HuH-7.5 (cell line): Measurements from ENCODE around the gene ENPEP.
"Not testable (repeated sequence)": the region's sequence is repeated elsewhere in the genome, so short reads cannot be mapped to it uniquely, and the experiment has no call there.

Source experiments
- DNase-seq: peaks from one replicate; pipeline ENCODE4 v3.0.0; 2011; ENCODE audit warnings: low spot score

The ENPEP gene

GRCh38 chr4:110485452-110485851, 9.5 kb downstream of the ENPEP start:
- DNase-seq: no peak

DNA sequence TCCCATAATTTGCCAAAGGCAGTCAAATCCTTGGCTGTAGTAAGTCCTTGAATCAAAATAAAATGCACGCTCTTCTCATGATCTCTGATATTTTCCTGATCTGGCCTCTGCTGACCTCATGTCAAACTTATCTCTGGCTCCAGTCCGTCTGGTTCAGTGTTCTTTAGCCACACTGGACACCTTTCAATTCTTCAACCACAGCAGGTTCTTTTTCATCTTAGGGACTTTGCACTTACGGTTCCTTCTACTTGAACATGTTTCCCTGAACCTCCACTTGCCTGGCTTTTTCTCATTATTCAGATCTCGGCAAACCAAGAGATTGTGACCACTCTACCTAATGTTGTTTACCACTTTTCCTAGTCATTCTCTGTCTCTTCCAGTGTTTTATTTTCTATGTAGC, 10.3 kb downstream of the ENPEP start:
- DNase-seq: no peak

- DNase-seq: not testable (repeated sequence)
Measured at GRCh38 chr4:110486850-110487249, 10.9 kb downstream of the ENPEP start.

- DNase-seq: peak; percentile 7
Measured at GRCh38 chr4:110487873-110488272, 11.9 kb downstream of the ENPEP start.

DNA sequence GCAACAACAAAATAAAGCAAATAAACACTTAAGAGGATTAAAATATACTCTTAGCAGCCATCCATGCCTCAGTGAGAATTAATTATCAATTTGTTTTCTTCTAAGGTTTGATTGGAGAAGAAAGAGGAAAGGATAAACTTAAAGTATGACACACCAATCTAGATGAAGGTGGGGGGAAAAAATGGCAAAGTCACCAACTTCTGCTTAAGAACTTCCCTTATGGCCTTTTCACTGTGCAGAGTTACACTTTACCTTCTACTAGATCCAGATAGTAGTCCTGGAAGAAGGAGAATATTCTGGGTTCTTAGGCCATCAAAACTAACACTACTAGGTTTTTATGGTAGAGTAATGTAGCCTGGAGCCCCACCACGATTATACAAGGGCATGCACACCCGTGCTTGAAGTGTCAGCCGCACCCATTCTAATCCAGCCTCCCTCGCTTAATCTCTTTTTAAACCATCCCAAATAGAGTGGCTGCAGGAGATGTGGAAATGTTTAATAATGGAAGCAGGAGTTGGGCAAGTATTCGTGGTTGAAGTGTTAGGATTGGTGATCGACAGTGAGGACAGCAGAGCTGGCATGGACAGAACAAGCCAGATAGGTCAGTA, 14.1 kb downstream of the ENPEP start:
- no peak for DNase-seq

DNA sequence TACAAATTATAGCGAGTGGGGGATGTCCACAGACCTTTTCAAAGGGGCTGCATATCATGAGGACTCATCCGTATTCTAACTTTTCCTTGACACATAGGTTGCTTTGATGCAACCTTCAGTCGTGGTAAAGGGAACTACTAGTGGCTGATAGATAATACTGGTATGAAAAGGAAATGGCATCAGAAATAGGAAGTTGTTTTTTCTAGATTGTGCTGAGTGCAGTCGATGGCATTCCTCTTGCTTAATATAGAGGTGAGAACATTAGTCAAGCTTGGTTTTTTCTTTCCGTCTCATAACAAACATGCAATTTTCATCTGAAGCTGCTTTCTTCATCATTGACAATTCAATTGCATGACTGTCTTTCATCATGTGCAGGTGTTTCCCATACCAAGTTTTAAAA, 16.6 kb downstream of the ENPEP start:
- no peak for DNase-seq

DNA sequence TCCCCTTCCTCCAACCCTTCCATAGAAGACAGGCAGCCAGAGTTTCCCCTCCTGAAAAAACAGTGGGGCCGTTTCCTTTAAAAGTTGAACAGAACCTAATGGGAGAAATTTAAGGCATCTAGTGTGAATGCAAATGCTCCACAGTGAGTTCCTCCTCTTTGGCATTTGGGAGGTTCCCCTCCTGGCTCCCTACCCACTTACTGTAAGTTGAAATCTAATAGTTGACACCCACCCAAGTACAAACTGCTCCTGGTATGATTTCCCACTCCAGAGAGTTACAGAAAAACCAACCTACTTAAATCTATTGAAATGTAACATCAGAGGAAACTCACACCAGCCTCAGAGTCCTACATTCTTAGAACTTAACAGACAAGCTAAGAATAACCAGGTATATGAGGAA, 17.6 kb downstream of the ENPEP start:
- no peak for DNase-seq

DNA sequence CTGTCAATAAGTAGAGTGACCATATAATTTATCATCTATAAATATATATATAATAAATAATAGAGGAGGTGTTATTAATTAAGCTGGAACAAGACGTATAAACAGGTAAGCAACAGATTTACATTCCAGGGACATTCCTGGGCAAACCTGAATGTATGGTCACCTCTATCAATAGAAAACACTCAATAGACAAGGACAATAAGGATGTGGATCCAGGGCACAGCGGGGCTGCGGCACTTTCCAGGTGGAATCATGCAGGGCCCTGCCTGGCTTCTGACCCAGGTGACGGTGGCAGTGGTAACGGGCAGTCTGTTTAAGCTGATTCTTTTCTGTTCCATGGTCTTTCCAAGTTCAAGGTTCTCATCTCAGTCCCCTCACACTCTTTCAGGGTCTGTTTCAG, 22.5 kb downstream of the ENPEP start:
- DNase-seq: no peak

- no peak for DNase-seq
Measured at GRCh38 chr4:110499126-110499525, 23.2 kb downstream of the ENPEP start.

- no peak for DNase-seq
Measured at GRCh38 chr4:110501826-110502225, 25.9 kb downstream of the ENPEP start.

DNA sequence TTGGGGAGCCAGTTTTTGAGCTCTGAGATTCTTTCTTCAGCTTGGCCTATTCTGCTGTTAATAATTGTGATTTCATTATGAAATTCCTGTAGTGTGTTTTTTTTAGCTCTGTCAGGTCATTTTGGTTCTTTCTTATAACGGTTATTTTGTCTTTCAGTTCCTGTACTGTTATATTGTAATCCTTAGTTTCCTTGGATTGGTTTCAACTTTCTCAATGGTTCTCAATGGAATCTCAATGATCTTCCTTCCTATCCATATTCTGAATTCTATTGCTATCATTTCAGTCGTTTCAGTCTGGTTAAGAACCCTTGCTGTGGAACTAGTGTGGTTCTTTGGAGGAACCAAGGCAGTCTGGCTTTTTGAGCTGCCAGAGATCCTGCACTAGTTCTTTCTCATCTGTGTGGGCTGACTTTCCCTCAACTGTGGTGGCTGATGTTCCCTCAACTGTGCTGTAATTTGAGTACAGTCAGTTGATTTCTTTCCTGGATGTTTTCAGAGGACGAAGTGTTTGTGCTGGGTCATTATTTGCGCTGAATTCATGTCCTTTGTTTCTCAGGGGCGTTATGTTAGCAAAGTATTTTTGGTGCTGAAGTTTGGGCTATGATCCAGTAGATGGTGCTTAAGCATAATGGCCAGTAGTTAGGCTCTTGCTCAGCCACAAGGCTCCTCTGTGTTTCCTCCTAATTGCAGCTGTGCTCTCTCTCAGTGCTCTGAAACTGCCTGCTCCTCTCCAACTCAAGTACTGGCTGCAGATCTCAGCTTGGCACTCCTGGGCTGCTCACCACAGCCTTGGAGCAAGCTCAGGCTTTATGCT, 27.5 kb downstream of the ENPEP start:
- no peak for DNase-seq

- no peak for DNase-seq
Measured at GRCh38 chr4:110504084-110504435, 28.1 kb downstream of the ENPEP start.

DNA sequence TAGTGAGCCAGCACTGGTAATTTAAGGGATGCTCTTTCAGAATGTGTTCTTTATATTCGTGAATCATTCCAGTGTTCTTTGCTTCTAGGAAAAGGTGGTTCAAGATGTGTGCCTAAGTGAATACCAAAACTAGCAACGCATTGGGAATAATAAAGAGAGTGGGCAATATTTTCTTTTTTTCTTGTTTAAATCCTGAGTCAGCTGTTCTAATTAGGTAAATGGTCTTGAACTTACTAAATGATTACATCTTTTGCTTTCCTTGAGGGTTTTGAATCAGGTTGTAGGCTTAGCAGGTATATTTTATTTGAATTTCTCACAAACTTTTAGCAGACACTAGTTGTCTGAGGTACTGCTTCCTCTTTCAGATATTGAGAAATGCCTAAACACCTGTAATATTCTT, 29.5 kb downstream of the ENPEP start:
- DNase-seq: no peak

GRCh38 chr4:110508827-110509710, 33.1 kb downstream of the ENPEP start:
- no peak for DNase-seq

GRCh38 chr4:110510277-110510676, 34.3 kb downstream of the ENPEP start:
- no peak for DNase-seq

DNA sequence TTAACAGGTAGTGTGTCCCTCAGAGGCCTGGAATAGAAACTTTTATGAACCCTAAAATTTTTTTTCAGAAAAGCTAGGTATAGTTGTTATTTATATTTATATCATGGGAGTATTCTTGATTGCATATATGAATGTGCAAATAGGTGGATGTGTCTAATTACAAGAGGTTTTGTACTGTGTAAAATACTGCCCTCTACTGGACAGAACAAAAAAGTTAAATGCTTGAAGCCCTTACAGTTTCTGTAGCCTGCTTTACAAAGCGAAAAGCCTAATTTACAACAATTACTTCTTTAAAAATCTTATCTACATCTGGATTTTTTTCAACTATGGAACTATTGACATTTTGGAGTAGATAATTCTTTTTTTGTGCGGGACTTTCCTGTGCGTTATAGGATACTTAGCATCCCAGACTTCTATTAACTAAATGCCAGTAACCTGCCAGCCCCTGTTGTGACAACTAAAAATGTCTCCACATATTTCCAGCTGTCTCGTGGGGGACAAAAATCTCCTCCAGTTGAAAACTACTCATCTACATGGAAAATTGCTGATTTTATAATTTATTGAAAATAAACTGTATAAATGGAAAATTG, 35.1 kb downstream of the ENPEP start:
- DNase-seq: no peak

DNA sequence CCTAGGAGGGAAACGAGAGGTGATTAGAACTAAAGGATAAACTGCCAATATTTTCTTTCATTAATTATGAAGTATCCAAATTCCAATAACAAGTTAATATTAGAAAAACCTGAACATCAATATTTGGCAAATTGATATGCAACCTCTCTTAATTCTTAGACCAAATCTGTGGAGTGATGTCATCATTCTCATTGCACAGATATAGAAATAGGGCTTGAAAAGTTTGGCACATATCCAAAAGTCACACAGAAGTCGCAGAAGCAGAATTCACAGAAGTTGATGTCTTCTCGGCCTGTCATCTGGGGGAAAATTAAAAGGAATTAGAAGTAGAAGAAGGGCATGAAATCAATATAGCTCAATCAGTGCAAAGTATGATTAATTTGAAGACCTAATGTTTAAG, 36.9 kb downstream of the ENPEP start:
- DNase-seq: no peak

GRCh38 chr4:110514889-110515479, 39.0 kb downstream of the ENPEP start:
- no peak for DNase-seq

DNA sequence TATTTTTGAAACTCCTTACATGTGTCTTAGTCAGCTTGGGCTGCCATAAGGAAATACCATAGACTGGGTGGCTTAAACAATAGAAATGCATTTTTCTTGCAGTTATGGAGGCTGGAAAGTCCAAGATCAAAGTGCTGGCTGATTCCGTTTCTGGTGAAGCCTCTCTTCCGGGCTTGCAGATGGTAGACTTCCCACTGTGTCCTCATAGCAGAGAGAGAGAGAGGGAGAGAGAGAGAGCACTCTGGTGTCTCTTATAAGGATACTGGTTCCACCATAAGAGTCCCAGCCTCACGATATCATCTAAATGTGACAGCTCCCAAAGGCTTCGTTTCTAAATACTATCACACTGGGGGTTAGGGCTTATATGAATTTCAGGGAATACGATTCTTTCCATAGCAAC, 39.7 kb downstream of the ENPEP start:
- no peak for DNase-seq

DNA sequence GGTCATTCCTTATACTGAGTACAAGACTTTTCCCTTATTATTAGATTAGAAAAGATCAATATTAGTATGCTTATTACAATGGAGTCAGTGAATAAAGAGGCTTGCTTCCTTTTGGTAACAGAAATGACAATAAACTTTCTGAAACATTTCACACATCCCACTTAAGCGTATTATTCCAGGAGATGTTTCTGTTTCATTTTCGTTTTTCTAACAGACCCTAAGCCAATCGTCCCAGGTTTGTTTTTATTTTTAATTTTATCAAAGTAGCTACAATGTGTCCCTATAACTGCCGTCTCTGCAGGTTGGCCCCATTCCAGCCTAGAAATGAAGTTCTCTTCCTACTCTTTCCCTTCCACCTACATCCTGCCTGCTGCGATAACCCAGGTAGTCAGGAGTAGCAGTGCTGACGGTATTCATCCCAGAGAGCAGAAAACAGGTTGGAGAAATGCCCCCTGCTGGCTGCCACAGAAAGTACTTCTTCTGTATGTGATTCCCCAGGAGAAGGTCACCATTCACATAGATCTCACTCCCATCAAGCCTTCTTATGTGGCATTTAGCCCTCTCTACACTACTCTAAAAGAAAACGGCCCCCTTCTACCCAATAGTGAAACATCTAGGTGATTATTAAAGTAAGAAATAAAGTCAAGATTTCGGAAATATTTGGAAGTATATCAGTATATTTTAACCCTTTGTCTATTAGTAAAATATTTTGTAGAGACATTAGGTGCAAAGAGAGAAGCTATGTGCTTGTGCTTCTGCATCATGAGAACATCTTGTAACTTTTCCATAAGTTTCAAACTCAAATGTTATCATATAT, 40.4 kb downstream of the ENPEP start:
- no peak for DNase-seq

DNA sequence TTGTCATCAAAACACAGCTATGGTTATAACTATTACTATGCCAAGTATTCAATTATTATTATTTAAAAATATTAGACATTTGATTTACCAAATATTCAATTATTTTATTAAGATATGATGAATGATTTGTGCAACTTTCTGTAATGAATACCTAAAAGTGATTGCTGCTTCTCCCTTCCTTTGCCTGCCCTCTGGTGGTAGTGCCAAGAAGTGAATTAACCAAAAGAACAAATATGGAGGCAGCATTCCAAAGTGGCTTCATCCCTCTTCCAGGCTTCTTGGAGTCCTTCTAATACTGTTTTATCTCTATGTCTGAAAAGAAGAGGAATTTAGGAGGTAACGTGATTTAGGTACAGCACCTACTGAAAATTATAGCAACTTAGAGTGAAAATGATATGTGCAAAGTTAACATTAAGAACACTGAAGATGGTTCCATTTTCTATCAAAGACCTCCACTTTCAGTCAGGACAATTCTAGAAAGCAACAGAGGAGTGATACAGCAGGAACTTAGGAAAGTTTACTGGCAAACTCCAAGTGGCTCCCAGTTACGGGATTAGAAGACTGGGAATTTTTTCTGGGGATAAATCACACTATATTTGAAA, 43.0 kb downstream of the ENPEP start:
- no peak for DNase-seq
